GM12878 (cell line): ENCODE data around the gene GPATCH2L. TPM values are rescaled to one million over a fixed set of nuclear protein-coding genes. Genes with fewer than 3 reads are reported as not detected.

ENCODE experiments used
- ATAC-seq: fragments of 200-7000 bp; cut with Tn5 transposase; 3 replicates; pipeline ENCODE4 v1.9.1; 2020; ENCODE audit warnings: mild to moderate bottlenecking, moderate library complexity
- BruUV-seq: library from RNA; stranded (reverse); fragments of 400-500 nt; replicated peaks from 2 replicates; lab custom pipeline; 2021; lab: Mats Ljungman, UMichigan
- CTCF ChIA-PET: fragments of 300-600 bp; sonication (Branson Sonifier 250); formaldehyde crosslinking; extraction: SDS; loops from one replicate; lab custom pipeline; 2021; ENCODE audit warnings: inconsistent platforms; lab: Yijun Ruan, JAX
- POLR2A ChIA-PET: fragments of 350-600 bp; formaldehyde crosslinking; extraction: SDS; loops from one replicate; lab custom pipeline; 2021; ENCODE audit warnings: inconsistent platforms; lab: Charles Lee
- RAD21 ChIA-PET: fragments of 300-600 bp; sonication (Branson Sonifier 250); formaldehyde crosslinking; loops from one replicate; lab custom pipeline; 2023; ENCODE audit warnings: antibody characterized with exemption; ENCODE audit not compliant: unreplicated experiment; lab: Charles Lee
- SMC1A ChIA-PET: fragments of 300-600 bp; sonication (Branson Sonifier 250); formaldehyde crosslinking; loops from one replicate; lab custom pipeline; 2023; ENCODE audit not compliant: unreplicated experiment, uncharacterized antibody; lab: Charles Lee
- DNase-seq: peaks from one replicate; pipeline ENCODE4 v3.0.0-alpha.2; 2011; ENCODE audit warnings: low read depth, low spot score
- FAIRE-seq: peaks from 3 replicates; lab custom pipeline; 2011; peaks lifted over from hg19 to GRCh38; lab: Jason Lieb, UNC
- H2AFZ ChIP-seq: 2 replicates; pipeline ENCODE4 v1.6.0; 2011; ENCODE audit warnings: low read depth, low read length, control low read depth; ENCODE audit not compliant: control insufficient read depth
- H3K27ac ChIP-seq: 2 replicates; pipeline ENCODE4 v1.5.1; 2011; ENCODE audit warnings: control low read depth; ENCODE audit not compliant: control insufficient read depth, insufficient read depth
- H3K27me3 ChIP-seq, 2 experiments: replicated peaks in 1 of 2; 2 replicates each; pipeline versions ENCODE4 v1.6.0 to v1.6.1; 2011; ENCODE audit warnings: low read length in 1 of 2; ENCODE audit not compliant: control insufficient read depth in 2 of 2, insufficient read depth in 2 of 2
- H3K36me3 ChIP-seq, 2 experiments: 2 replicates each; pipeline ENCODE4 v1.5.1; 2011; ENCODE audit warnings: low read length in 1 of 2; ENCODE audit not compliant: control insufficient read depth in 2 of 2, insufficient read depth in 2 of 2
- H3K4me1 ChIP-seq: 2 replicates; pipeline ENCODE4 v1.6.1; 2011; ENCODE audit warnings: mild to moderate bottlenecking, low read length, moderate library complexity, mixed read lengths; ENCODE audit not compliant: control insufficient read depth, insufficient read depth
- H3K4me2 ChIP-seq: 2 replicates; pipeline ENCODE4 v1.6.0; 2011; ENCODE audit warnings: control low read depth; ENCODE audit not compliant: control insufficient read depth, insufficient read depth
- H3K4me3 ChIP-seq: fragments of 200-600 bp; sonication (generic); 2 replicates; pipeline ENCODE4 v1.5.1; 2016
- H3K79me2 ChIP-seq: 2 replicates; pipeline ENCODE4 v1.6.0; 2011; ENCODE audit warnings: low read length; ENCODE audit not compliant: control insufficient read depth, insufficient read depth
- H3K9ac ChIP-seq: 2 replicates; pipeline ENCODE4 v1.8.0; 2011; ENCODE audit warnings: low read length, control low read depth, mixed read lengths; ENCODE audit not compliant: control insufficient read depth, insufficient read depth
- H3K9me3 ChIP-seq: replicated peaks from 3 replicates; pipeline ENCODE4 v1.5.1; 2011; ENCODE audit warnings: mild to moderate bottlenecking, low read length; ENCODE audit not compliant: control insufficient read depth, insufficient read depth
- H4K20me1 ChIP-seq: 2 replicates; pipeline ENCODE4 v1.6.0; 2011; ENCODE audit not compliant: control insufficient read depth, insufficient read depth
- FOXK2 ChIP-seq: fragments of 450-650 bp; IDR thresholded peaks from 2 replicates; pipeline ENCODE4 v1.6.1; 2017; ENCODE audit warnings: mild to moderate bottlenecking, moderate library complexity
- KLF5 ChIP-seq: fragments of 450-650 bp; IDR thresholded peaks from 2 replicates; pipeline ENCODE4 v1.6.1; 2014; ENCODE audit warnings: mild to moderate bottlenecking; ENCODE audit not compliant: partially characterized antibody
- MTA2 ChIP-seq: fragments of 450-650 bp; IDR thresholded peaks from 2 replicates; pipeline ENCODE4 v1.6.1; 2016; ENCODE audit warnings: low read depth, mild to moderate bottlenecking, moderate library complexity
- NFIC ChIP-seq: IDR thresholded peaks from 2 replicates; pipeline ENCODE4 v1.6.1; 2012; ENCODE audit warnings: low read depth, mild to moderate bottlenecking, inconsistent platforms, low read length, moderate library complexity
- NFYB ChIP-seq: IDR thresholded peaks from 2 replicates; pipeline ENCODE4 v1.6.1; 2011; ENCODE audit warnings: low read depth, mild to moderate bottlenecking, low read length, improper control_type of control experiment, moderate library complexity; ENCODE audit not compliant: insufficient read depth
- NRF1 ChIP-seq: conservative IDR thresholded peaks from 2 replicates; pipeline ENCODE4 v1.6.1; 2011; ENCODE audit warnings: mild to moderate bottlenecking, low read depth, low read length, improper control_type of control experiment
- TBL1XR1 ChIP-seq: IDR thresholded peaks from 2 replicates; pipeline ENCODE4 v1.6.1; 2012; ENCODE audit warnings: low read depth, low read length, improper control_type of control experiment
- YY1 ChIP-seq: IDR thresholded peaks from 2 replicates; pipeline ENCODE4 v1.6.1; 2011; ENCODE audit warnings: low read depth, mild to moderate bottlenecking, low read length
- WGBS: methylation state at CpG from one replicate; pipeline ENCODE4 v1.1.6; 2016; ENCODE audit warnings: low lambda C conversion rate; ENCODE audit not compliant: insufficient replicate concordance, insufficient coverage; ENCODE audit errors: missing lambda C conversion rate; 5-methylcytosine and 5-hydroxymethylcytosine counted together
- in situ Hi-C: fragments of 300-500 bp; cut with MboI; formaldehyde crosslinking; loops from 9 replicates; pipeline ENCODE4 v1.14.3; 2018; ENCODE audit warnings: mixed read lengths
- intact Hi-C: fragments of 100-400 bp; cut with micrococcal nuclease; formaldehyde crosslinking; loops from one replicate; pipeline ENCODE4 v1.14.2; 2022; ENCODE audit not compliant: unreplicated experiment
- polyA plus RNA-seq, 11 experiments: library from polyadenylated mRNA; depleted of rRNA in 4 of 11; unstranded in 6 of 11; stranded (reverse) in 5 of 11; fragments of >200 nt; fragmentation: Nextera tagmentation in 4 of 11; fragmentation: Illumina TruSeq in 1 of 11; extraction: Ambion mirVana in 4 of 11; extraction: Trizol in 1 of 11; gene quantifications; 1 replicate in 1 of 11; 2 replicates in 10 of 11; pipeline versions ENCODE4 v1.2.1 to v1.2.3, GENCODE V29; 2011 to 2016; ENCODE audit warnings: inconsistent platforms in 2 of 11, missing spikeins in 2 of 11, low read depth in 1 of 11
- total RNA-seq, 4 experiments: library from RNA; depleted of rRNA in 3 of 4; stranded (reverse); fragments of >200 nt in 3 of 4; fragmentation: Illumina TruSeq in 1 of 4; extraction: Trizol in 1 of 4; gene quantifications; 2 replicates each; pipeline versions ENCODE4 v1.2.1 to v1.2.3, GENCODE V29; 2013 to 2021
- TF ChIP-seq, protein P1 (sequence below): fragments of 450-650 bp; formaldehyde crosslinking; IDR thresholded peaks from 2 replicates; pipeline ENCODE4 v1.5.0; 2022; ENCODE audit warnings: mild to moderate bottlenecking, missing genetic modification characterization

GPATCH2L gene
- total and polyA plus RNA-seq, 10 of the 15 experiments (the other 5 are each of a cell fraction or from before 2014, with no cell fraction given): 9.1 to 50.9 (median 24.4) TPM

DNA sequence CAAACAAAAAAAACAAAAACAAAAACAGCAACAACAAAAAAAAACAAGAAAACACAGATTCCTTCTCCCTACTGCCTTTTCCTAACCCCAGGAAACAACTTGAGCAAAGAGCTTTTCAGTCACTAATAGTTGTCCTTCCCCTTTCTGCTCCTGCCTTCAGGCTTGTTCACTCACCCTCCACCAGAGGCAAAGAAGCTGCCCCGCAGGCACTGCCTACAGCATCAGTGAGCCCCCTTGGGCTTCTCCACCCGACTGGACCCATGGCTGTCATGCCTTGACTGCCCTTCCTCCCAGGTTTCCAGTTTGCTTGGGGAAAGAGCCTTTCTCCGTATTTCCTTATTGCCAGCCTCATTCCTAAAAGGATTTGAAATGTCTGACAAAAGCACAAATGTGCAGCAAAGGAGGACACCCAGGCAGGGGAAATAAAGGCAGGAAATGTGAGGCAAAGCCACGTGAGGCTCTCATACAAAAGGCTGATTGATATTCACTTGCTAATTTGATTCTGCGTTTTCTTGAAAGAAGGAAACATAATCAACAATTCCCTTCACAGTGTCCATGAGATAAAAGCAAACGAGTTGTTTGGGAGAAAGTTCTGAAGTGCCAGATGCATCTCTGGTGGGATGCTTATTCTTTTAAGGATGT is 85.7 kb downstream of the GPATCH2L start (continued):
- TF ChIP-seq, protein P1, sequence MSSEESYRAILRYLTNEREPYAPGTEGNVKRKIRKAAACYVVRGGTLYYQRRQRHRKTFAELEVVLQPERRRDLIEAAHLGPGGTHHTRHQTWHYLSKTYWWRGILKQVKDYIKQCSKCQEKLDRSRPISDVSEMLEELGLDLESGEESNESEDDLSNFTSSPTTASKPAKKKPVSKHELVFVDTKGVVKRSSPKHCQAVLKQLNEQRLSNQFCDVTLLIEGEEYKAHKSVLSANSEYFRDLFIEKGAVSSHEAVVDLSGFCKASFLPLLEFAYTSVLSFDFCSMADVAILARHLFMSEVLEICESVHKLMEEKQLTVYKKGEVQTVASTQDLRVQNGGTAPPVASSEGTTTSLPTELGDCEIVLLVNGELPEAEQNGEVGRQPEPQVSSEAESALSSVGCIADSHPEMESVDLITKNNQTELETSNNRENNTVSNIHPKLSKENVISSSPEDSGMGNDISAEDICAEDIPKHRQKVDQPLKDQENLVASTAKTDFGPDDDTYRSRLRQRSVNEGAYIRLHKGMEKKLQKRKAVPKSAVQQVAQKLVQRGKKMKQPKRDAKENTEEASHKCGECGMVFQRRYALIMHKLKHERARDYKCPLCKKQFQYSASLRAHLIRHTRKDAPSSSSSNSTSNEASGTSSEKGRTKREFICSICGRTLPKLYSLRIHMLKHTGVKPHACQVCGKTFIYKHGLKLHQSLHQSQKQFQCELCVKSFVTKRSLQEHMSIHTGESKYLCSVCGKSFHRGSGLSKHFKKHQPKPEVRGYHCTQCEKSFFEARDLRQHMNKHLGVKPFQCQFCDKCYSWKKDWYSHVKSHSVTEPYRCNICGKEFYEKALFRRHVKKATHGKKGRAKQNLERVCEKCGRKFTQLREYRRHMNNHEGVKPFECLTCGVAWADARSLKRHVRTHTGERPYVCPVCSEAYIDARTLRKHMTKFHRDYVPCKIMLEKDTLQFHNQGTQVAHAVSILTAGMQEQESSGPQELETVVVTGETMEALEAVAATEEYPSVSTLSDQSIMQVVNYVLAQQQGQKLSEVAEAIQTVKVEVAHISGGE (CRISPR knock-in tag): no peak
- no peak for TF ChIP-seq MTA2
- TF ChIP-seq NFYB: no peak
- no peak for TF ChIP-seq KLF5

DNA sequence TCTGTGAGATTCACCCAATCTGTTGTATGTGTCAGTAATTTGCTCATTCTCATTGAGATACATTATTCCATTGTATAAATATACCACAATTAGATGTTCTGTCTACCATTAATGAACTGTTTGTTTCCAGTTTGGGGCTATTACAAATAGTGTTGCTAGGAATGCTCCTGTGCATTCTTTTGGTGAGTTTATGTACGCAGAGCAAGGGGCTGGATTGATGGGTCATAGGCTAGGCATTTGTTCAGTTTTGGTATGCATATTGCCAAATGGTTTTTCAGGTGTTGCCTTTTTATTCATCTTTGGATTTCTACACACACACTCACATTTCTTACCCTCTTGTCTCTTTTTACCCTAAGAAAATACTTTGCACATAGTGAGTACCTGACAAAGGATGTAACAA is 93.4 kb downstream of the GPATCH2L start:
- in situ Hi-C loops: no loop called here
- ChIA-PET POLR2A (no interaction called here), CTCF (no interaction called here), SMC1A (no interaction called here), RAD21 (no interaction called here)
- FAIRE-seq (no peak), ATAC-seq (no peak), DNase-seq (no peak)
- intact Hi-C loops: no loop called here
- Histone ChIP-seq H3K9ac (no peak overlapping the region), H3K4me2 (no peak overlapping the region), H3K36me3 (no peaks in the 10 kb centered on the region), H2AFZ (no peak overlapping the region), H4K20me1 (no peaks in the 10 kb centered on the region), H3K4me3 (no peak overlapping the region), H3K27me3 (no peaks in the 10 kb centered on the region), H3K27ac (no peak overlapping the region), H3K4me1 (no peaks in the 10 kb centered on the region), H3K79me2 (no peaks in the 10 kb centered on the region), H3K9me3 (no peaks in the 10 kb centered on the region; the same call in 2 of the 3 replicates)
- 78% methylated on average over 1 of the region's 1 CpG for WGBS
- TF ChIP-seq NRF1 (no peak), FOXK2 (no peak), YY1 (no peak), NFIC (no peak), TBL1XR1 (no peak)
- no TSS peak for BruUV-seq
